HL-60 (cell line): Measurements from ENCODE around the gene FNIP2.

Experiments
- GABPA ChIP-seq: IDR thresholded peaks from 2 replicates; pipeline ENCODE4 v1.6.1; 2012; ENCODE audit warnings: low read depth
- POLR2AphosphoS5 ChIP-seq: IDR thresholded peaks from 2 replicates; pipeline ENCODE4 v1.6.1; 2012; ENCODE audit warnings: low read depth
- TF ChIP-seq, protein P1 (sequence below): IDR thresholded peaks from one replicate; pipeline ENCODE4 v1.5.1; 2011; ENCODE audit warnings: low read length, control low read depth, inconsistent platforms; ENCODE audit not compliant: insufficient read depth
- TF ChIP-seq, protein P2 (sequence below): IDR thresholded peaks from 2 replicates; pipeline ENCODE4 v1.6.1; 2012; ENCODE audit warnings: low read depth; ENCODE audit not compliant: insufficient replicate concordance

DNA sequence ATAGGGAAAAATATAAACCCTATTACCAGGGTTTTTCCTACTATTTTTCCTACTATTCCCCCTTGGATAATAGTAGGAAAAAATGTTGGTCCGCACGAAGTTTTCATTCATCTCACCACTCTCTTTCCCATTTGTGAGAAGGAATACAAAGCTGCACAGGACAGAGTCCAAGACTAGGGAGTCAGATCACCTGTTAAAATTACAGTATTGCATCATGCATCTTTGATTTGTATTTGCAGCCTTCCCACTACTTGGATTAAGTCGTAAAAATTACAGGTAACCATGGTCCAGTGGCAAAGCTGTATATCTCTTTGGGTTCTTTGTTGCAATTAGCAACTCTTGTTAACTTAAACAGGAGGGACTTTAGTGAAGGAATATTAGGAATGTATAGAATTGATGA is 121.5 kb downstream of the FNIP2 start:
- TF ChIP-seq, protein P1, sequence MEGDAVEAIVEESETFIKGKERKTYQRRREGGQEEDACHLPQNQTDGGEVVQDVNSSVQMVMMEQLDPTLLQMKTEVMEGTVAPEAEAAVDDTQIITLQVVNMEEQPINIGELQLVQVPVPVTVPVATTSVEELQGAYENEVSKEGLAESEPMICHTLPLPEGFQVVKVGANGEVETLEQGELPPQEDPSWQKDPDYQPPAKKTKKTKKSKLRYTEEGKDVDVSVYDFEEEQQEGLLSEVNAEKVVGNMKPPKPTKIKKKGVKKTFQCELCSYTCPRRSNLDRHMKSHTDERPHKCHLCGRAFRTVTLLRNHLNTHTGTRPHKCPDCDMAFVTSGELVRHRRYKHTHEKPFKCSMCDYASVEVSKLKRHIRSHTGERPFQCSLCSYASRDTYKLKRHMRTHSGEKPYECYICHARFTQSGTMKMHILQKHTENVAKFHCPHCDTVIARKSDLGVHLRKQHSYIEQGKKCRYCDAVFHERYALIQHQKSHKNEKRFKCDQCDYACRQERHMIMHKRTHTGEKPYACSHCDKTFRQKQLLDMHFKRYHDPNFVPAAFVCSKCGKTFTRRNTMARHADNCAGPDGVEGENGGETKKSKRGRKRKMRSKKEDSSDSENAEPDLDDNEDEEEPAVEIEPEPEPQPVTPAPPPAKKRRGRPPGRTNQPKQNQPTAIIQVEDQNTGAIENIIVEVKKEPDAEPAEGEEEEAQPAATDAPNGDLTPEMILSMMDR: no peak
- TF ChIP-seq GABPA (no peak), POLR2AphosphoS5 (no peak)
- TF ChIP-seq, protein P2, sequence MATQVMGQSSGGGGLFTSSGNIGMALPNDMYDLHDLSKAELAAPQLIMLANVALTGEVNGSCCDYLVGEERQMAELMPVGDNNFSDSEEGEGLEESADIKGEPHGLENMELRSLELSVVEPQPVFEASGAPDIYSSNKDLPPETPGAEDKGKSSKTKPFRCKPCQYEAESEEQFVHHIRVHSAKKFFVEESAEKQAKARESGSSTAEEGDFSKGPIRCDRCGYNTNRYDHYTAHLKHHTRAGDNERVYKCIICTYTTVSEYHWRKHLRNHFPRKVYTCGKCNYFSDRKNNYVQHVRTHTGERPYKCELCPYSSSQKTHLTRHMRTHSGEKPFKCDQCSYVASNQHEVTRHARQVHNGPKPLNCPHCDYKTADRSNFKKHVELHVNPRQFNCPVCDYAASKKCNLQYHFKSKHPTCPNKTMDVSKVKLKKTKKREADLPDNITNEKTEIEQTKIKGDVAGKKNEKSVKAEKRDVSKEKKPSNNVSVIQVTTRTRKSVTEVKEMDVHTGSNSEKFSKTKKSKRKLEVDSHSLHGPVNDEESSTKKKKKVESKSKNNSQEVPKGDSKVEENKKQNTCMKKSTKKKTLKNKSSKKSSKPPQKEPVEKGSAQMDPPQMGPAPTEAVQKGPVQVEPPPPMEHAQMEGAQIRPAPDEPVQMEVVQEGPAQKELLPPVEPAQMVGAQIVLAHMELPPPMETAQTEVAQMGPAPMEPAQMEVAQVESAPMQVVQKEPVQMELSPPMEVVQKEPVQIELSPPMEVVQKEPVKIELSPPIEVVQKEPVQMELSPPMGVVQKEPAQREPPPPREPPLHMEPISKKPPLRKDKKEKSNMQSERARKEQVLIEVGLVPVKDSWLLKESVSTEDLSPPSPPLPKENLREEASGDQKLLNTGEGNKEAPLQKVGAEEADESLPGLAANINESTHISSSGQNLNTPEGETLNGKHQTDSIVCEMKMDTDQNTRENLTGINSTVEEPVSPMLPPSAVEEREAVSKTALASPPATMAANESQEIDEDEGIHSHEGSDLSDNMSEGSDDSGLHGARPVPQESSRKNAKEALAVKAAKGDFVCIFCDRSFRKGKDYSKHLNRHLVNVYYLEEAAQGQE: no peak
